ENCODE data around the gene NCOA5. TPM values are rescaled to one million over a fixed set of nuclear protein-coding genes. Genes with fewer than 3 reads are reported as not detected.
A peak's percentile ranks its signal among the peaks of the same experiment; 100 is the strongest.
"Not testable (repeated sequence)": the region's sequence is repeated elsewhere in the genome, so short reads cannot be mapped to it uniquely, and the experiment has no call there.

Gene NCOA5
- total and polyA plus RNA-seq, 4 donors: 3.2 to 10.4 (median 8.7) TPM

- no peak overlapping the region for H3K4me3 ChIP-seq (ENCODE audit: low read depth in 1 of 3, low read length in 3 of 3)
- no peak overlapping the region for H3K27ac ChIP-seq (ENCODE audit: low read depth in 1 of 2, low read length in 2 of 2)
- TF ChIP-seq JUND (IDR thresholded peaks at IDR 0.05): no peak
- TF ChIP-seq FOXA2 (IDR thresholded peaks at IDR 0.05): no peak
- TF ChIP-seq YY1 (IDR thresholded peaks at IDR 0.05): no peak
- no peak for TF ChIP-seq GABPA (IDR thresholded peaks at IDR 0.05 in 1 of 2, conservative IDR thresholded peaks at IDR 0.05 in 1 of 2)
- no peak for TF ChIP-seq HNF4A (conservative IDR thresholded peaks at IDR 0.05)
- TF ChIP-seq, protein P1, sequence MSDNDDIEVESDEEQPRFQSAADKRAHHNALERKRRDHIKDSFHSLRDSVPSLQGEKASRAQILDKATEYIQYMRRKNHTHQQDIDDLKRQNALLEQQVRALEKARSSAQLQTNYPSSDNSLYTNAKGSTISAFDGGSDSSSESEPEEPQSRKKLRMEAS (IDR thresholded peaks at IDR 0.05): no peak
- TF ChIP-seq, protein P2, sequence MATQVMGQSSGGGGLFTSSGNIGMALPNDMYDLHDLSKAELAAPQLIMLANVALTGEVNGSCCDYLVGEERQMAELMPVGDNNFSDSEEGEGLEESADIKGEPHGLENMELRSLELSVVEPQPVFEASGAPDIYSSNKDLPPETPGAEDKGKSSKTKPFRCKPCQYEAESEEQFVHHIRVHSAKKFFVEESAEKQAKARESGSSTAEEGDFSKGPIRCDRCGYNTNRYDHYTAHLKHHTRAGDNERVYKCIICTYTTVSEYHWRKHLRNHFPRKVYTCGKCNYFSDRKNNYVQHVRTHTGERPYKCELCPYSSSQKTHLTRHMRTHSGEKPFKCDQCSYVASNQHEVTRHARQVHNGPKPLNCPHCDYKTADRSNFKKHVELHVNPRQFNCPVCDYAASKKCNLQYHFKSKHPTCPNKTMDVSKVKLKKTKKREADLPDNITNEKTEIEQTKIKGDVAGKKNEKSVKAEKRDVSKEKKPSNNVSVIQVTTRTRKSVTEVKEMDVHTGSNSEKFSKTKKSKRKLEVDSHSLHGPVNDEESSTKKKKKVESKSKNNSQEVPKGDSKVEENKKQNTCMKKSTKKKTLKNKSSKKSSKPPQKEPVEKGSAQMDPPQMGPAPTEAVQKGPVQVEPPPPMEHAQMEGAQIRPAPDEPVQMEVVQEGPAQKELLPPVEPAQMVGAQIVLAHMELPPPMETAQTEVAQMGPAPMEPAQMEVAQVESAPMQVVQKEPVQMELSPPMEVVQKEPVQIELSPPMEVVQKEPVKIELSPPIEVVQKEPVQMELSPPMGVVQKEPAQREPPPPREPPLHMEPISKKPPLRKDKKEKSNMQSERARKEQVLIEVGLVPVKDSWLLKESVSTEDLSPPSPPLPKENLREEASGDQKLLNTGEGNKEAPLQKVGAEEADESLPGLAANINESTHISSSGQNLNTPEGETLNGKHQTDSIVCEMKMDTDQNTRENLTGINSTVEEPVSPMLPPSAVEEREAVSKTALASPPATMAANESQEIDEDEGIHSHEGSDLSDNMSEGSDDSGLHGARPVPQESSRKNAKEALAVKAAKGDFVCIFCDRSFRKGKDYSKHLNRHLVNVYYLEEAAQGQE (IDR thresholded peaks at IDR 0.05): no peak
- TF ChIP-seq SP1 (IDR thresholded peaks at IDR 0.05): no peak
- no peak for TF ChIP-seq NR2F2 (IDR thresholded peaks at IDR 0.05)
- TF ChIP-seq, protein P3, sequence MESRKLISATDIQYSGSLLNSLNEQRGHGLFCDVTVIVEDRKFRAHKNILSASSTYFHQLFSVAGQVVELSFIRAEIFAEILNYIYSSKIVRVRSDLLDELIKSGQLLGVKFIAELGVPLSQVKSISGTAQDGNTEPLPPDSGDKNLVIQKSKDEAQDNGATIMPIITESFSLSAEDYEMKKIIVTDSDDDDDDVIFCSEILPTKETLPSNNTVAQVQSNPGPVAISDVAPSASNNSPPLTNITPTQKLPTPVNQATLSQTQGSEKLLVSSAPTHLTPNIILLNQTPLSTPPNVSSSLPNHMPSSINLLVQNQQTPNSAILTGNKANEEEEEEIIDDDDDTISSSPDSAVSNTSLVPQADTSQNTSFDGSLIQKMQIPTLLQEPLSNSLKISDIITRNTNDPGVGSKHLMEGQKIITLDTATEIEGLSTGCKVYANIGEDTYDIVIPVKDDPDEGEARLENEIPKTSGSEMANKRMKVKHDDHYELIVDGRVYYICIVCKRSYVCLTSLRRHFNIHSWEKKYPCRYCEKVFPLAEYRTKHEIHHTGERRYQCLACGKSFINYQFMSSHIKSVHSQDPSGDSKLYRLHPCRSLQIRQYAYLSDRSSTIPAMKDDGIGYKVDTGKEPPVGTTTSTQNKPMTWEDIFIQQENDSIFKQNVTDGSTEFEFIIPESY (IDR thresholded peaks at IDR 0.05): no peak
- peaks cover 0 to 3% (median 0%) of the 10 kb centered on the region in 4 donors for H3K9me3 ChIP-seq (ENCODE audit: control insufficient read depth in 4 of 4, low read length in 3 of 4)
- peaks cover 0 to 8% (median 4%) of the 10 kb centered on the region in 4 donors for H3K27me3 ChIP-seq (ENCODE audit: control insufficient read depth in 4 of 4, insufficient read depth in 4 of 4, low read length in 3 of 4)
- H3K4me1 ChIP-seq (ENCODE audit: control insufficient read depth in 4 of 4, insufficient read depth in 4 of 4, low read length in 3 of 4): peaks cover 0 to 2% (median under 1%) of the 10 kb centered on the region in 4 donors
- DNase-seq (ENCODE audit: low spot score): no peak
- no peaks in the 10 kb centered on the region for H3K36me3 ChIP-seq (ENCODE audit: control insufficient read depth in 4 of 4, insufficient read depth in 3 of 4, low read depth in 1 of 4, low read length in 3 of 4)
- H3K9ac ChIP-seq (ENCODE audit: low read depth in 1 of 2, low read length in 2 of 2): no peak overlapping the region
- 72% methylated on average over 5 of the region's 5 CpGs for WGBS
These were observed 11.2 kb upstream of the NCOA5 start for GRCh38 chr20:46100988-46101387.

- not testable (repeated sequence) for H3K9ac ChIP-seq (ENCODE audit: low read depth in 1 of 2, low read length in 2 of 2); H3K27me3 ChIP-seq (ENCODE audit: control insufficient read depth in 4 of 4, insufficient read depth in 4 of 4, low read length in 3 of 4)
These were observed 10.7 kb upstream of the NCOA5 start for GRCh38 chr20:46100444-46100843.

DNA sequence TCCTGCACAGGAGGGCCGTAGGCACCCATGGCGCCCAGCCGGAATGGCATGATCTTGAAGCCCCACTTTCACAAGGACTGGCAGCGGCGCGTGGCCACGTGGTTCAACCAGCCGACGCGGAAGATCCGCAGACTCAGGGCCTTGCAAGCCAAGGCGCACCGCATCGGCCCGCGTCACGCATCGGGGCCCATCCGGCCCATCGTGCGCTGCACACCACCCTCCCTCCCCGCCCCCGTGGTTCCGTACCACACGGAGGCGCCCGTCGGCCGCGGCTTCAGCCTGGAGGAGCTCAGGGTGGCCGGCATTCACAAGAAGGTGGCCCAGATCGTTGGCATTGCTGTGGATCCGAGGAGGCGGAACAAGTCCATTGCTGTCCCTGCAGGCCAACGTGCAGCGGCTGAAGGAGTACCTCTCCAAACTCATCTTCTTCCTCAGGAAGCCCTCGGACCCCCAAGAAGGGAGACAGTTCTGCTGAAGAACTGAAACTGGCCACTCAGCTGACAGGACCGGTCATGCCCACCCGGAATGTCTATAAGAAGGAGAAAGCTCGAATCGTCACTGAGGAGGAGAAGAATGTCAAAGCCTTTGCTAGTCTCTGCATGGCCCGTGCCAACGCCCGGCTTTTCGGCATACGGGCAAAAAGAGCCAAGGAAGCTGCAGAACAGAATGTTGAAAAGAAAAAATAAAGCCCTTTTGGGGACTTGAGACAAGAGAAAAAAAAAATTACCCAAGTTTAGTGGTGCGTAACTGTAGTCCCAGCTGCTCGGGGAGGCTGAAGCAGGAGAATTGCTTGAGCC, 9.9 kb upstream of the NCOA5 start:
- TF ChIP-seq HNF4G (IDR thresholded peaks at IDR 0.05) (no peak), FOXA1 (IDR thresholded peaks at IDR 0.05) (no peak), ATF3 (IDR thresholded peaks at IDR 0.05) (no peak), RAD21 (IDR thresholded peaks at IDR 0.05) (peak; percentile 24 to 38), JUND (IDR thresholded peaks at IDR 0.05) (no peak), HNF4A (conservative IDR thresholded peaks at IDR 0.05) (no peak)
- TF ChIP-seq, protein P4, sequence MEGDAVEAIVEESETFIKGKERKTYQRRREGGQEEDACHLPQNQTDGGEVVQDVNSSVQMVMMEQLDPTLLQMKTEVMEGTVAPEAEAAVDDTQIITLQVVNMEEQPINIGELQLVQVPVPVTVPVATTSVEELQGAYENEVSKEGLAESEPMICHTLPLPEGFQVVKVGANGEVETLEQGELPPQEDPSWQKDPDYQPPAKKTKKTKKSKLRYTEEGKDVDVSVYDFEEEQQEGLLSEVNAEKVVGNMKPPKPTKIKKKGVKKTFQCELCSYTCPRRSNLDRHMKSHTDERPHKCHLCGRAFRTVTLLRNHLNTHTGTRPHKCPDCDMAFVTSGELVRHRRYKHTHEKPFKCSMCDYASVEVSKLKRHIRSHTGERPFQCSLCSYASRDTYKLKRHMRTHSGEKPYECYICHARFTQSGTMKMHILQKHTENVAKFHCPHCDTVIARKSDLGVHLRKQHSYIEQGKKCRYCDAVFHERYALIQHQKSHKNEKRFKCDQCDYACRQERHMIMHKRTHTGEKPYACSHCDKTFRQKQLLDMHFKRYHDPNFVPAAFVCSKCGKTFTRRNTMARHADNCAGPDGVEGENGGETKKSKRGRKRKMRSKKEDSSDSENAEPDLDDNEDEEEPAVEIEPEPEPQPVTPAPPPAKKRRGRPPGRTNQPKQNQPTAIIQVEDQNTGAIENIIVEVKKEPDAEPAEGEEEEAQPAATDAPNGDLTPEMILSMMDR (IDR thresholded peaks at IDR 0.05; ENCODE audit: low read depth, low read length, missing input control): no peak
- TF ChIP-seq, protein P2 (IDR thresholded peaks at IDR 0.05): no peak
- peaks cover 0 to 3% (median 0%) of the 10 kb centered on the region in 4 donors for H3K9me3 ChIP-seq (ENCODE audit: control insufficient read depth in 4 of 4, low read length in 3 of 4)
- no peak overlapping the region for H3K27ac ChIP-seq (ENCODE audit: low read depth in 1 of 2, low read length in 2 of 2)
- WGBS: 34% methylated on average over 48 of the region's 48 CpGs
- H3K36me3 ChIP-seq (ENCODE audit: control insufficient read depth in 4 of 4, insufficient read depth in 3 of 4, low read depth in 1 of 4, low read length in 3 of 4): no peaks in the 10 kb centered on the region
- H3K9ac ChIP-seq (ENCODE audit: low read depth in 1 of 2, low read length in 2 of 2): no peak overlapping the region
- H3K4me3 ChIP-seq (ENCODE audit: low read depth in 1 of 3, low read length in 3 of 3): no peak overlapping the region
- H3K4me1 ChIP-seq (ENCODE audit: control insufficient read depth in 4 of 4, insufficient read depth in 4 of 4, low read length in 3 of 4): peaks cover 0 to 2% (median under 1%) of the 10 kb centered on the region in 4 donors
- peaks cover 0 to 8% (median 3%) of the 10 kb centered on the region in 4 donors for H3K27me3 ChIP-seq (ENCODE audit: control insufficient read depth in 4 of 4, insufficient read depth in 4 of 4, low read length in 3 of 4)
- no peak for DNase-seq (ENCODE audit: low spot score)

More at GRCh38 chr20:46100444-46100843, 10.7 kb upstream of the NCOA5 start:
- WGBS: 83% methylated on average over 7 of the region's 7 CpGs
- H3K4me1 ChIP-seq (ENCODE audit: control insufficient read depth in 4 of 4, insufficient read depth in 4 of 4, low read length in 3 of 4); H3K36me3 ChIP-seq (ENCODE audit: control insufficient read depth in 4 of 4, insufficient read depth in 3 of 4, low read depth in 1 of 4, low read length in 3 of 4); DNase-seq (ENCODE audit: low spot score); H3K4me3 ChIP-seq (ENCODE audit: low read depth in 1 of 3, low read length in 3 of 3); H3K27ac ChIP-seq (ENCODE audit: low read depth in 1 of 2, low read length in 2 of 2); H3K9me3 ChIP-seq (ENCODE audit: control insufficient read depth in 4 of 4, low read length in 3 of 4): not testable (repeated sequence)
